ENCODE measurements around the gene ELN. TPM values are rescaled to one million over a fixed set of nuclear protein-coding genes. Genes with fewer than 3 reads are reported as not detected.
"Not testable (repeated sequence)": the region's sequence is repeated elsewhere in the genome, so short reads cannot be mapped to it uniquely, and the experiment has no call there.

ELN gene
- total RNA-seq, 1 experiment from 2014 or later = 65.2 TPM

DNA sequence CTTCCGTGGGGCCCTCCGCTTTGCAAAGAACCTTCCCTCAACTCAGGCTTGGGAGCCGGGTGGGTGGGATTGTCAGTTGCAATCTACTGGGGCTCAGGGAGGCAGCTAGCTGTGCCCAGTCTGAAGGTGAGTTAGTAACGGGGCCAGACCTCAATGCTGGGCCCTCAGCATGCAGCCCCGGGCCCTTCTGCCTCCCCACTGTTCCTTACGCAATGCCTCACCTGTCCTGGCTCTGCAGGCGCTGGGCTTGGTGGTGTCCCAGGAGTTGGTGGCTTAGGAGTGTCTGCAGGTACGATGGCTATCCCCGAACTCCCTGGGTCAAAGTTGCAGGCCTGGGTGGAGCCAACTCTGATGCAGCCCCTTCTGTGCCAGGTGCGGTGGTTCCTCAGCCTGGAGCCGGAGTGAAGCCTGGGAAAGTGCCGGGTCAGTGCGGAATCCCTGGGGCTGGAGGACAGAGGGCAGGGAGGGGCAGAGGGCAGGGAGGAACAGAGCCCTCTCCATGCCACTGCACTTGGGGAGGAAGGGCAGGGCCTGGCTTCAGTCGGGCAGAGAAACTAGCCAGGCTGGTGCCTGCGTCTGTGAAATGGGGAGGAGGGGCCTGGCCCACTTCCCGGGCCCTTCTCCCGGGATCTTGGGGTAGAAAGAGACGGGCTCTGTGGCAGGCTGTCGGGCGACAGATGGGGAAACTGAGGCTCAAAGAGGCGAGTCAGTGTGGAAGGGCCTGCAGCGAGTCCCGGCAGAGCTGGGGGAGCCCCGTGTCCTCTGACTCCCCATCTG lies 15.0 kb downstream of the ELN start:
- DNase-seq (ENCODE audit: low read depth) = no peak

DNA sequence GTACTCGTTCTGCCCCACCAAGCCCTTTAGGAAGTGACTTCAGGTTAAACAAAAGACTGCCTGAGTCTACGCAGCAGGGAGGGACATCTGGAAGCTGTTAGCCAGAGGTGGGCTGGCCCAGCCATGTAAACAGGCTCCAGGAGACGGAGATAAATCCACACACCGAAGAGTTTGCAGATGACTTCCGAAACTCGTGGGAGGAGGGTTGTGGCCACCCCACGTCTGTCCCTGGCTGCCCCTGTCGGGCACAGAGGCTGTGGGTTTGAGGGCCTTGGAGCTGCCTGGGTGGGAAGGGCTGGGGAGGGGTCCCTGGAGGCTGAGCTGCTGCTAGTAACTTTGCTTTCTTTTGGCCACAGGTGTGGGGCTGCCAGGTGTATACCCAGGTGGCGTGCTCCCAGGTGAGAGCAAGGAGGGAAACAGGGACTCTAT lies 15.6 kb downstream of the ELN start:
- DNase-seq (ENCODE audit: low read depth) = no peak

DNA sequence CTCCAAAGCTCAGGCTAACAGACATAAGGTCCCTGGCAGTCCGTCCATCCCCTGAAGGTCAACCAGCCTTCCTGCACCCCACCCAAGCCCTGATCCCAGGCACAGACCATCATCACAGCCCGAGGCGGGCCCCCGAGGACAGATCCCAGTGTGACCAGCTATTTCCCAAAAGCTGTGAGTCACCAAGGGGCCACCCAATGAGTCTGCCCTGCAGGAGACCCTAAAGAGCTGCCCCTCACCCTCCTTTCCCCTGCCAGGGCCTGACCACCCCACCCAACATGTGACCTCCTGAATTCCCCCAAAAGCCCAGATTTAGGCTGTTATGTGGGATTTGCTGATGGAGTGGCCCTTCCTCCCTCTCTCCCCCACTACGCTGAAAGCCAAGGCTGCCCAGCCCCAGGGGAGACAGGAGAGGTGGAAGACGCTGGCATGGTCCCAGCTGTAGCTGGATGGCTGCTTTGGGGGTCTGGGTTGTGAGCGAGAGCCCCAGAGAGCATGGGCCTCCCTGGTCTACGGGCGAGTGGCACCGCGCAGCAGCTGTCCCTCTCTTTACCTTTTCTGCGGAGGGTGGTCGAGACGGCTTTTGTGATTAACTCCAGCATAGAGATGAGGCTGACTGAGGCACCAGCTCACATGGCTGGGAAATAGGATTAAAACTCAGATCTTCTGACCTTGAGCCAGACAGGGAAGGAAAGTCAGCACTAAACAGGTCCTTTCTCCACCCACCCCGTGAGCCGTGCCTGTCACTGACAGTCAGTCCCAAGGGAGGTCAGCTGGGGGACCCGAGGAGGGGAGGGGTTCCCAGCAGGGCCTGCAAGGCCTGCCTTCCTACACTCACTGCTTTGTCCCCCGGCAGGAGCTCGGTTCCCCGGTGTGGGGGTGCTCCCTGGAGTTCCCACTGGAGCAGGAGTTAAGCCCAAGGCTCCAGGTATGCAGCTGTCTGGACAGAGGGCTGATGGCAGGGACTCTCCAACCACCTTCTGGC lies 16.7 kb downstream of the ELN start:
- no peak for DNase-seq (ENCODE audit: low read depth)

DNA sequence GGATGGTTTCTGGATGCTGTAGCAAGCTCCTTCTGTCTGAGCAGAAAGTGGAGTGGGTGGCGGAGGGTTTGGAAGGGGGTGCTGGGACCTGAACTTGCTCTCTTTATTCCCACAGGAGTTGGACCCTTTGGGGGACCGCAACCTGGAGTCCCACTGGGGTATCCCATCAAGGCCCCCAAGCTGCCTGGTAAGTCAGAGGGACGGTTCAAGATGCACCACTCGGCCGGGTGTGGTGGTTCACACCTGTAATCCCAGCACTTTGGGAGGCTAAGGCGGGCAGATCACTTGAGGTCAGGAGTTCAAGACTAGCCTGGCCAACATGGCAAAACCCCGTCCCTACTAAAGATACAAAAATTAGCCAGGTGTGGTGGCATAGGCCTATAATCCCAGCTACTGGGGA lies 18.6 kb downstream of the ELN start:
- not testable (repeated sequence) for DNase-seq (ENCODE audit: low read depth)

DNA sequence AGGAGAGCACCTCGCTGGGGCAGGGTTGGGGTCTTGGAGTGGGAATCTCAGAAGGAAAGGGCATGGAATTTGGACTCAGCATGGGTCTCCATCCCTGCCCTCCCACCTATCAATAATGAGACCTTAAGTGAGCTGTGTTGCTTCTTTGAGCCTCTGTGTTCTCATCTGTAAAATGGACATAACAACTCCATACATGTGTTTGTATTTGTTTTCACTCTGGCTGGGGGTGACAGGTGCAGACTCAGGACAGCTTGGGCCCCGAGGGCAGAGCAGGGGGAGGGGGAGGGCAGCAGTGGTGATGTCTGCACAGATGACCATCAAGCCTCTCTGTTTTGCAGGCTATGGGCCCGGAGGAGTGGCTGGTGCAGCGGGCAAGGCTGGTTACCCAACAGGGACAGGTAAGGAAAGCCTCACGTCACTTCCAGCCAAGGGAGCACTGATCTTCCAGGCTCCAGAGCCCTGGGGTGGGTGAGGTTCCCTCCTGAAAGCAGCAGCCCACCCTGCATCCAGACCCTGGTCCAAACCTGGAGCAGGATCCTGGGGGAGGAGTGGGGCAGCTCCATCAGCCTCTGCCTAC lies 19.9 kb downstream of the ELN start:
- no peak for DNase-seq (ENCODE audit: low read depth)

DNA sequence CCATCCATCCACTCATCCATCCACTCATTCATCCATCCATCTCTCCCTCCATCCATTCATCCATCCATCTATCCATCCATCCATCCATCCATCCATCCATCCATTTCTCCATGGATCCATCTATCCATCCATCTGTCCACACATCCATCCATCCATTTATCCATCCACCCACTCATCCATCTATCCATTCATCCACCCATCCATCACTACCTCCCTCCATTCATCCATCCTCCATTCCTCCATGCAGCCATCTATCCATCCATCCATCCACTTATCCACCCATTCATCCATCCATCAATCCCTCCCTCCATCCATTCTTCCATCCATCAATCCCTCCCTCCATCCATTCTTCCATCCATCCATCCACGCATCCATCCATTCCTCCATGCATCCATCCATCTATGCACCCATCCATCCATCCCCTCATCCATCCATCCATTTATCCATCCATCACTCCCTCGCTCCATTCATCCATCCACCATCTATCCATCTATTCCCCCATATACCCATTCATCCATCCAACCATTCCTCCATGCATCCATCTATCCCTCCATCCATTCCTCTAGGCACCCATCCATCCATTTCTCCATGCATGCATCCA lies 21.1 kb downstream of the ELN start:
- DNase-seq (ENCODE audit: low read depth) = no peak

DNA sequence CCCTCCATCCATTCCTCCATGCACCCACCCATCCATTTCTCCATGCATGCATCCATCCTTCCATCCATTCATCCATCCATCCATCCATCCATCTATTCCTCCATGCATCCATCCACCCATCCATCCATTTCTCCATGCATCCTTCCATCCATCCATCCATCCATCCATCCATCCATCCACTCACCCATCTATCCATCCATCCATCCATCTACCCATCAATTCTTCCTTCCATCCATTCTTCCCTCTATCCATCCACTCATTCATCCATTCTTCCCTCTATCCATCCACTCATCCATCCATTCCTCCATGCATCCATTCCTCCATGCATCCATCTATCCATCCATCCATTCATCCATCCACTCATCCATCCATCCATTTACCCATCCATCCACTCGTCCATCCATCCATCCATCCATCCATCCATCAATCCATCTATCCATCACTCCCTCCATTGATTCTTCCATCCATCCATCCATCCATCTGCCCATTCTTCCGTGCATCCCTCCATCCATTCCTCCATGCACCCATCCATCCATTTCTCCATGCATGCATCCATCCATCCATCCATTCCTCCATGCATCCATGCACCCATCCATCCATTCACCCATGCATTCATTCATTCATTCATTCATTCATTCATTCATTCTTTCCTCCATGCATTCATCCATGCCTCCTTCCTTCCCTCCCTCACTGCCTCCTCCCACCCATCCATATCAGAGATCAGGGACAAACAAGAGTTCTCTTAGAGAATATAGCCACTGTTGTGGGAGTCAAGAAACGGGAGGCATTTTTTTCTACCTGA lies 22.2 kb downstream of the ELN start:
- no peak for DNase-seq (ENCODE audit: low read depth)

DNA sequence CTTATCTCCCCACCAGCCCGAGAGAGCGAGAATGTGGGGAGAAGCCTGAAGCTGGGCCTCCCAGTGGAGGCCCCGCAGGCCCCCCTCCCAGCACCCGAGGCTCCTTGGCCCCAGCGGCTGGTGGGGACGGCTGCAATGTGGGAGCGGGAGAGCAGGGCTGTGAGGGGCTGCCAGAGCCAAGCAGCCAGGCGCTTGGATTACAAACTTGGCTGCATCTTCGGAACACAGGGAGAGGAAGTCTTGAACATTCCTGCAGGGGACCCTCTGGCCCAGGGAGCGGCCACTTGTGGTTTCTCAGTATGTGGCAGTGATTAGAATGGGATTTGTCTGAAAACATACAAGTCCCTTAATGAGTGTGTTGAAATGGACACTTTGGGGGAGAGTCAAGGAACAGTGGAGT lies 23.2 kb downstream of the ELN start:
- no peak for DNase-seq (ENCODE audit: low read depth)

DNA sequence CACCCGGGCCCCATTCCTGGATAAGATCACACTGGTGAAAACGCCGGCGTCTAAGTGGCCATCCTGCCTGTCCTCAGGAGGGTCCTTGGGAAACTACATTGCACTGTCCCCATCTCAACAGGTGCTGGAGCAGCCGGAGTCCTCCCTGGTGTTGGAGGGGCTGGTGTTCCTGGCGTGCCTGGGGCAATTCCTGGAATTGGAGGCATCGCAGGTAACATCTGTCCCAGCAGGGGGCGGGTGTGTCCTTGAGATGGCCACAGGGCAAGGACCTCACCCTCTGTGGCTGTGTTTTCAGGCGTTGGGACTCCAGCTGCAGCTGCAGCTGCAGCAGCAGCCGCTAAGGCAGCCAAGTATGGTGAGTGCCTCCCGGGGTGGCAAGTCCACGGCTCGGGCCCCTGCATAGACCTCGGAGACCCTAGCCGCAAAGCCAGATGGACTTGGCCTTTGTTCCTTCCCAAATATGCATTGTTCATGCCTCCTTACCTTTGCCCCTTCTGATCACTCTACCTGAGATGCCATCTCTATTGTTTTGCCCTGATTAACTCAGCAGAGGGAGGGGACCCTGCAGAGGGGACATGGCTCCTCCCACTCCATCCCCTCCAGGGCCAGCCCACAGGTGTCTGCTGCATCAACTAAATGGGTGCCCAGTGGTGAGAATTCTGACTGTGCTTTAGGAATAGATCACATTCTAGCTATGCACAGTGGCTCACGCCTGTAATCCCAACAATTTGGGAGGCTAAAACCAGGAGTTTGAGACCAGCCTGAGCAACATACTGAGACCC lies 23.8 kb downstream of the ELN start:
- peak; percentile 54 for DNase-seq (ENCODE audit: low read depth)

DNA sequence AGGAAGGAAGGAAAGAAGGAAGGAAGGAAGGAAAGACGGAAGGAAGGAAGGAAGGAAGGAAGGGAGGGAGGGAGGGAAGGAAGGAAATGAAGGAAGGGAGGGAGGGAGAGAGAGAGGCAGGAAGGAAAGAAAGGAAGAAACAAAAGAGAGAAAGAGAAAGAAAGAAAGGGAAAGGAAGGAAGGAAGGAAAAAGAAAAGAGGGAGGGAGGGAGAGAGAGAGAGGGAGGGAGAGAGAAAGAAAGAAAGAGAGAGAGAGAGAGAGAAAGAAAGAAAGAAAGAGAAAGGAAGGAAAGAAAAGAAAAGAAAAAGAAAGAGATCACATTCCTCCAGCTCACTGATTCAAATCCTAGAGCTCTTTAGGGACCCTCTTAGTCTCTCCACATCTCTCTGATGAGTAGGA lies 24.7 kb downstream of the ELN start:
- no peak for DNase-seq (ENCODE audit: low read depth)

DNA sequence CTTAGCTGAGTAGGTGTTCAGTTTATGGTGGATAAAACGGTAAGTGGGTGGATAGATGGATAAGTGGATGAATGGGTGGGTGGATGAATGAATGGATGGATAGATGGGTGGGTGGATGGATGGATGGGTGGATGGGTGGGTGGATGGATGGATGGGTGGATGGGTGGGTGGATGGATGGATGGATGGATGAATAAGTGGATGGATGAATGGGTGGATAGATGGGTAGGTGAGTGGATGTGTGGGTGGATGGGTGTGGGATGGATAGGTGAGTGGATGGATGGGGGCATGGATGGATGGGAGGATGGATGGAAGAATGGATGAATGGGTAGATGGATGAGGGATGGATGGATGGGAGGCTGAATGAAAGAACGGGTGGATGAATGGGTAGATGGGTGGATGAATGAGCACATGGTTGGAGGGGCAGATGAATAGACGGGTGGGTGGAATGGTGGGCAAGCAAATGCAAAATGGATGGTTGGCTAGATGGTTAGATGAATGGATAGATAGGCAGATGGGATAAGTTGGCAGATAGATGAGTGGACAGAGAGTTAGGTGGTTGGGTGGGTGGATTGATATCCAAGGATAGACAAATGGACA lies 25.7 kb downstream of the ELN start:
- no peak for DNase-seq (ENCODE audit: low read depth)

DNA sequence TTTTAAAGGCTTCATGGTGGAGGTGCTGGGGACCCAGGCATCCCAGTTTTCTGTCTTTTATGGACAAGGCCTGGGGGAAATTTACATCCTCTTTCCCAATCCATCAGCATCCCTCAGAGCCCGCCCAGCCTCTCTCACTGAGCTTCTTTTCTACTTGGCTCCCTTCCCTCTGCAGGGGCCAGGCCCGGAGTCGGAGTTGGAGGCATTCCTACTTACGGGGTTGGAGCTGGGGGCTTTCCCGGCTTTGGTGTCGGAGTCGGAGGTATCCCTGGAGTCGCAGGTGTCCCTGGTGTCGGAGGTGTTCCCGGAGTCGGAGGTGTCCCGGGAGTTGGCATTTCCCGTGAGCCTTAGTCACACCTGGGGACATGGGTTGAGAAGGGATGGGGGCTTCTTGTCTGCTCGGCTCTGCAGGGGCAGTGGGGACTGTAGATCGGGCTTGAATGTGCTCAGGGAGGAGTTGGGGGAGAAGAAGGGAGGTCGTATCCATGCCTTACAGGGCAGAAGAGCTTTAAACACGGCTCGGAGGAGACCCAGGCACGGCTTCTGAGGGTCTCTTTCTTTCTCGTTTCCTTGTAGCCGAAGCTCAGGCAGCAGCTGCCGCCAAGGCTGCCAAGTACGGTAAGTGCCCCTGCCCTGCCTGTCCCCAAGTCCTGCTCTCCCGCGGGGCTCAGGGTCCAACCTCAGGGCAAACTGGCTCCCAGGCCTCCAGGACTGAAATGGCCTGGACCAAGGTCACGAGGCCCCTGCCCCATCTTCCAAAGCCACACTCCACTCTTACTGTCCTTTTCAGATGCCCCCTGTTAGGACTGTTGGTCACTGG lies 28.3 kb downstream of the ELN start:
- DNase-seq (ENCODE audit: low read depth) = no peak

DNA sequence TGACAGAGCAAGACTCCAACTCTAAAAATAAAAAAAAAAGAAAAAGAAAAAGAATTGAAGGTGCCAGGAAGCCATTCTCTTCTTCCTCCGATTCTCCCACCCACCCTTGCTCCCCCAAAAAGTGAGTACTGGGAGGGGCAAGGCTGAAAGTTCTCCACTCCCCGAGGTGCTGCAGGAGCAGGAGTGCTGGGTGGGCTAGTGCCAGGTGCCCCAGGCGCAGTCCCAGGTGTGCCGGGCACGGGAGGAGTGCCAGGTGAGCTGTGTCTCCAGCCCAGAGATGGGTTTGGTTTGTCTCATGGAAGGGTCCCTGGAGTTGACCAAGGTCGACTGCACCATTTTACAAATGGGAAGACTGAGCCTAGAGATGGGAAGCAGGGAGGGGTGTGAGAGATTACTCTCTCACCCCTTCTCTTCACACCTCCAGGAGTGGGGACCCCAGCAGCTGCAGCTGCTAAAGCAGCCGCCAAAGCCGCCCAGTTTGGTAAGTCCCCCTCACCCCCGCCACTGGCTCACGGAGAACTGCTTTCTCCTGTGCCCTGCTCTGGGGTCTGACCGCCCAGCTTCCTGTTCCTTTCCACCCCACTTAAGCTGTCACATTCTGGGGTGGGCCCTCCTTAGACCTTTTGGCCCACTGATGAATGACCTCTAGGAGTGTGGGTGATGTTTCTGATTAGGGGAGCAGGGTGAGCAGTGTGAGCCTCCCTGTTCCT lies 29.4 kb downstream of the ELN start:
- DNase-seq (ENCODE audit: low read depth) = no peak

DNA sequence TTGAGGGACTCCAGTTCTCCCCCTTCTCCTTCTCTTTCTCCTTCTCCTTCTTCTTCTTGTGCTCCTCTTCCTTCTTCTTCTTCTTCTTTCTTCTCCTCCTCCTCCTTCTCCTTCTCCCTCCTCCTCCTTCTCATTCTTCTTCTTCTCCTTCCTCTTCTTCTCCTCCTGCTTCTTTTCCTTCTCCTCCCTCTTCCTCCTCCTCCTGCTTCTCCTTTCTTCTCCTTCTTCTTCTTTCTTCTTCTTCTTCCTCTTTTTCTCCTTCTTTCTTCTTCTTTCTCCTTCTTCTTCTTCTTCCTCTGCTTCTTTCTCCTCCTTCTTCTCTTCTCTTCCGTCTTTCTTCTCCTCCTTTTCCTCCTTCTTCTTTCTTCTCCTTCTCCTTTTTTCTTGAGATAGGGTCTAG lies 30.0 kb downstream of the ELN start:
- DNase-seq (ENCODE audit: low read depth) = no peak

DNA sequence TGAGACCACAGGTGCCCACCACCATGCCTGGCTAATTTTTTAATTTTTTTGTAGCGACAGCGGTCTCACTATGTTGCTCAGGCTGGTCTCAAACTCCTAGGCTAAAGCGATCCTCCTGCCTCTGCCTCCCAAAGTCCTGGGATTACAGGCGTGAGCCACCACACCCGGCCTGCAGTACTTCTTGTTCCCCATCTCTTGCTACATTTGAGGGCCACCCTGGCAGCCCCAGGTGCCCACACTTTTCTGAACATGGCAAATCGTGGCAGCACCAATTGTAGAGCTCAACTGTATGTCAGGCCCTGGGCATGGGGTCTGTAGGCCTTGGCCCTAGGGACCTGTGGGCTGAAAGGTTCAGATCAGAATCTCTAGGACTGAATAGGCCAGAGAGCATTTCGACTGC lies 30.5 kb downstream of the ELN start:
- no peak for DNase-seq (ENCODE audit: low read depth)

DNA sequence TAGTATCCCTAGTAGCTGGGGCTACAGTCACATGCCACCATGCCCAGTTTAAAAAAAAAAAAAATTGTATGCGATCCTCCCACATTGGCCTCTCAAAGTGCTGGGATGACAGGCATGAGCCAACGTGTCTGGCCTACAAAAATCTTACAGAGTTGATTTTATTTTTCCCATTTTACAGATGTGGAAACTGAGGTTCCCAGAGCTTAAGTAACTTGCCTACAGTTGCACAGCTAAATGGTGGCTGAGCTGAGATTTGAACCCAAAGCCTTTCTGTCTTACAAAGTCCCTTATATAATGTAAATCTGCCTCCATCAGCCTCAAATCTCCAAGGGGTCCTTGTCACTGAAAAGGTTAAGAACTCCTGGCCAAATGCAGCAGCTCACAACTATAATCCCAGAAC lies 31.1 kb downstream of the ELN start:
- DNase-seq (ENCODE audit: low read depth) = no peak

DNA sequence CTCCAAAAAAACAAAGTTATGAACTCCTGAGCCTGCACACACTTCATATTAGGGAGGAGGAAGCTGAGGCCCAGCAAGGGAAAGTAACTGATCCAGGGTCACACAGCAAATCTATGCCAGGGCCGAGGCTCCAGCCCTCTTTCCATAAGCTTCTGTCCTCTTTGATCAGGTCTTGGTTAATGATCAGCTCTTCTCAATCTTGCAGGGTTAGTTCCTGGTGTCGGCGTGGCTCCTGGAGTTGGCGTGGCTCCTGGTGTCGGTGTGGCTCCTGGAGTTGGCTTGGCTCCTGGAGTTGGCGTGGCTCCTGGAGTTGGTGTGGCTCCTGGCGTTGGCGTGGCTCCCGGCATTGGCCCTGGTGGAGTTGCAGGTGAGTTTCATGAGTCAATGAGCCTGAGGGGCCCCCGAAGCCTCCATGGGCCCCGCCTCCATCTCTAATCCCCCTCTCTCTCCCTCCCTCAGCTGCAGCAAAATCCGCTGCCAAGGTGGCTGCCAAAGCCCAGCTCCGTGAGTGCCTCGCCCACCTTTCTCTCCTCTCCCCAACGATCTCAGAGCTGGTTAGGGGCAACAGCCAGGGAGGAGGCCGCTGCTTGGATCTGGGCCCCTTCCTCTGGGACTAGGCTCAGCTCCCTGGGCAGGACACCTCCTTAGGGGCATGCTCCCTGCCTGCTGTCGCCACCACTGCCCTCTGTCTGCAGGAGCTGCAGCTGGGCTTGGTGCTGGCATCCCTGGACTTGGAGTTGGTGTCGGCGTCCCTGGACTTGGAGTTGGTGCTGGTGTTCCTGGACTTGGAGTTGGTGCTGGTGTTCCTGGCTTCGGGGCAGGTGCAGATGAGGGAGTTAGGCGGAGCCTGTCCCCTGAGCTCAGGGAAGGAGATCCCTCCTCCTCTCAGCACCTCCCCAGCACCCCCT lies 32.0 kb downstream of the ELN start:
- DNase-seq (ENCODE audit: low read depth) = peak; percentile 89

Measured in M059J (cell line).